Thoracic aorta endothelial cell (primary cell): ENCODE results near the gene CRELD2. TPM values are rescaled to one million over a fixed set of nuclear protein-coding genes. Genes with fewer than 3 reads are reported as not detected.

Experiments
- small RNA-seq: library from RNA; depleted of rRNA; stranded (forward); fragments of <200 nt; gene quantifications from one replicate; pipeline ENCODE3, GENCODE V24; 2012
- total RNA-seq: library from RNA; depleted of rRNA; stranded (reverse); fragments of >200 nt; gene quantifications from 2 replicates; pipeline ENCODE4 v1.2.3, GENCODE V29; 2012

Gene CRELD2, protein sequence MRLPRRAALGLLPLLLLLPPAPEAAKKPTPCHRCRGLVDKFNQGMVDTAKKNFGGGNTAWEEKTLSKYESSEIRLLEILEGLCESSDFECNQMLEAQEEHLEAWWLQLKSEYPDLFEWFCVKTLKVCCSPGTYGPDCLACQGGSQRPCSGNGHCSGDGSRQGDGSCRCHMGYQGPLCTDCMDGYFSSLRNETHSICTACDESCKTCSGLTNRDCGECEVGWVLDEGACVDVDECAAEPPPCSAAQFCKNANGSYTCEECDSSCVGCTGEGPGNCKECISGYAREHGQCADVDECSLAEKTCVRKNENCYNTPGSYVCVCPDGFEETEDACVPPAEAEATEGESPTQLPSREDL
- 29.4 and 42.7 TPM in 2 replicates for total RNA-seq

DNA sequence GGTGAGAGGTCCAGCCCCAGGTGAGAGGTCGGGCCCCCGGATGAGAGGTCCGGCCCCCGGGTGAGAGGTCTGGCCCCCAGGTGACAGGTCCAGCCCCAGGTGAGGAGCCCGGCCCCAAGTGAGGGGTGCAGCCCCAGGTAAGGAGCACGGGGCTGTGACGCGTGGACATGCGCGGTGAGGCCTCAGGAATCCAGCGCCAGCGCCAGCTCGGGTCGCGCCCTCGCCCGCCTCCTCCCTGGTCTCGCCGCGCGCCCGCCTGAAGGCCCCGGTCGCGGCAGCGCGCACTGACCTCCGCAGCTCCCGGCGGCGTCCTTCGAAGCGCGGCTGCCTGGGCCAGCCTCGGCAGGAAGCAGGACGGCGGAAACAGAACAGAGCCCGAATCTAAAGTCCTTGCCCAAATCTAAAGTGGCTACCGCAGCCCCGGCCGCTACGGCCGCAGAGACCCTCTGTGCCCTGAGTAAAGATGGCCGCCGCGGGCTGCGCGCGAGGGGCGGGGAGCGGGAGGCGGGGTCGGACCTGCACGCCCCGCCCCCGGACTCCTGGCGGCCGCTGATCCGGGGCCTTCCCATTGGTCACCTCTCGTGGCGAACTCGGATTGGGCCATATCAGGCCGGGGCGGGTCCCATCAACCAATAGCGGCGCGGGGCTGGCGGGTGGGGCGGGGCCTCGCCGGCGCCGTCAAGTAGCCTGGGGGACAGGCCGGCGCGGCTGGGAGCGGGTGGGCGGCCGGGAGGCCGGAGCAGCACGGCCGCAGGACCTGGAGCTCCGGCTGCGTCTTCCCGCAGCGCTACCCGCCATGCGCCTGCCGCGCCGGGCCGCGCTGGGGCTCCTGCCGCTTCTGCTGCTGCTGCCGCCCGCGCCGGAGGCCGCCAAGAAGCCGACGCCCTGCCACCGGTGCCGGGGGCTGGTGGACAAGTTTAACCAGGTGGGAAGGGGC is at the start of gene CRELD2, which contains the start of gene ALG12:
CRELD2 (plus strand) TSS at position 661 of the 937 bp plus-strand sequence; CDS start at position 797, 136 bp downstream.
ALG12 (minus strand) TSS at position 465 of the 937 bp plus-strand sequence. CDS start 4,673 bp downstream, outside the sequence.

GRCh38 chr22:49960159-49961004 is 41.9 kb downstream of the CRELD2 start, which contains the start of gene PIM3:
TSS of gene PIM3 (plus strand) at chr22:49960772. CDS start at chr22:49960948, 176 bp downstream.

Small RNA genes within 50 kb of the gene (small RNA-seq; reads per million reads assigned to genes)
- 3.2 reads per million, percentile 67 among the genes with 10 or more reads in this experiment for gene MIR6821

Other genes starting within 250 kb of the CRELD2 start
- 27.1 and 34.6 TPM in 2 replicates for gene BRD1, start 90.8 kb upstream of the CRELD2 start, total RNA-seq
- 21.5 and 25.2 TPM in 2 replicates for gene ZBED4, start 64.8 kb upstream of the CRELD2 start, total RNA-seq
- 9.3 and 14.1 TPM in 2 replicates for gene ALG12, start 196 bp upstream of the CRELD2 start, total RNA-seq
- gene PIM3, start 42.1 kb downstream of the CRELD2 start, total RNA-seq, result 104 and 136 TPM in 2 replicates
- 0.13 and 0.22 TPM in 2 replicates for gene IL17REL, start 94.1 kb downstream of the CRELD2 start, total RNA-seq
- gene TTLL8, start 139.7 kb downstream of the CRELD2 start, total RNA-seq, result not detected in 2 replicates
- gene MLC1, start 166.8 kb downstream of the CRELD2 start, total RNA-seq, result not detected in 2 replicates
- 20.2 and 44.9 TPM in 2 replicates for gene MOV10L1, start 171.4 kb downstream of the CRELD2 start, total RNA-seq